SW480 (cell line): Measurements from ENCODE around the gene UBXN2A.

Experiments used
- DNase-seq: peaks from one replicate; pipeline ENCODE4 v3.0.0-alpha.2; 2016; ENCODE audit warnings: low spot score

The UBXN2A gene

GRCh38 chr2:23939987-23940717 is at the start of gene UBXN2A:
UBXN2A (plus strand) TSS chr2:23940463; CDS start chr2:23958315, 17,852 bp downstream.
- DNase-seq, result peak; percentile 78

GRCh38 chr2:23900133-23900532 is 40.1 kb upstream of the UBXN2A start:
- DNase-seq, result no peak

- DNase-seq, result peak; percentile 40
These were observed 39.5 kb upstream of the UBXN2A start for GRCh38 chr2:23900541-23901322.

- no peak for DNase-seq
These were observed 38.1 kb upstream of the UBXN2A start for GRCh38 chr2:23901966-23902846.

- DNase-seq, result no peak
These were observed 37.2 kb upstream of the UBXN2A start for GRCh38 chr2:23903034-23903433.

- no peak for DNase-seq
These were observed 36.0 kb upstream of the UBXN2A start for GRCh38 chr2:23904215-23904614.

GRCh38 chr2:23904692-23905091 is 35.6 kb upstream of the UBXN2A start:
- DNase-seq, result no peak

- DNase-seq, result no peak
These were observed 35.1 kb upstream of the UBXN2A start for GRCh38 chr2:23905155-23905554.

- DNase-seq, result no peak
These were observed 28.2 kb upstream of the UBXN2A start for GRCh38 chr2:23912054-23912453.

- DNase-seq, result no peak
These were observed 24.9 kb upstream of the UBXN2A start for GRCh38 chr2:23915327-23915726.

GRCh38 chr2:23916727-23917405 is 23.4 kb upstream of the UBXN2A start:
- DNase-seq, result peak; percentile 37

- DNase-seq, result no peak
These were observed 21.3 kb upstream of the UBXN2A start for GRCh38 chr2:23918837-23919489.

- no peak for DNase-seq
These were observed 15.5 kb upstream of the UBXN2A start for GRCh38 chr2:23924589-23925359.

- DNase-seq, result peak; percentile 76
These were observed 14.5 kb upstream of the UBXN2A start for GRCh38 chr2:23925702-23926289.

GRCh38 chr2:23926290-23926749 is 13.9 kb upstream of the UBXN2A start:
- DNase-seq, result peak; percentile 40

GRCh38 chr2:23926750-23927571 is 13.3 kb upstream of the UBXN2A start, which contains the start of gene ATAD2B:
ATAD2B (minus strand) TSS chr2:23927123; CDS start chr2:23926770, 353 bp downstream.
- DNase-seq, result peak; percentile 94

- no peak for DNase-seq
These were observed 6.0 kb upstream of the UBXN2A start for GRCh38 chr2:23934259-23934658.

GRCh38 chr2:23940718-23941620 is 706 bp downstream of the UBXN2A start:
- DNase-seq, result peak; percentile 79
